Activated naive CD8-positive, alpha-beta T cell treated with anti-CD3 and anti-CD28 coated beads for 36 hours (primary cell): ENCODE data around the gene UBE2Z. TPM values are rescaled to one million over a fixed set of nuclear protein-coding genes. Genes with fewer than 3 reads are reported as not detected.
"Not testable (repeated sequence)": the region's sequence is repeated elsewhere in the genome, so short reads cannot be mapped to it uniquely, and the experiment has no call there.

Experiments used
- DNase-seq: peaks from one replicate; pipeline ENCODE4 v3.0.0; 2021
- H3K27ac Mint-ChIP-seq: one replicate; pipeline ENCODE4 v1.8.0; 2022; ENCODE audit warnings: mild to moderate bottlenecking, moderate library complexity, mixed read lengths
- H3K27me3 Mint-ChIP-seq: one replicate; pipeline ENCODE4 v1.8.0; 2022; ENCODE audit warnings: mild to moderate bottlenecking, mixed read lengths
- H3K36me3 Mint-ChIP-seq: one replicate; pipeline ENCODE4 v1.8.0; 2021; ENCODE audit warnings: mild to moderate bottlenecking, mixed read lengths
- H3K4me1 Mint-ChIP-seq: one replicate; pipeline ENCODE4 v1.8.0; 2021; ENCODE audit warnings: mixed read lengths
- H3K4me3 Mint-ChIP-seq: one replicate; pipeline ENCODE4 v1.8.0; 2022; ENCODE audit warnings: mild to moderate bottlenecking, moderate library complexity, mixed read lengths
- H3K9me3 Mint-ChIP-seq: one replicate; pipeline ENCODE4 v1.8.0; 2022; ENCODE audit warnings: mixed read lengths
- total RNA-seq, 2 experiments: library from RNA; stranded (reverse); gene quantifications; one replicate each; pipeline ENCODE4 v1.2.3, GENCODE V29; 2021

The UBE2Z gene
- total RNA-seq, 2 experiments from 2014 or later = 80.4 to 81.2 TPM

- H3K4me3 Mint-ChIP-seq = no peak overlapping the region
- peaks cover 19% of the 10 kb centered on the region for H3K36me3 Mint-ChIP-seq
- H3K9me3 Mint-ChIP-seq = no peaks in the 10 kb centered on the region
- H3K27me3 Mint-ChIP-seq = no peaks in the 10 kb centered on the region
- peak overlapping the region; percentile 49 for H3K27ac Mint-ChIP-seq
- no peaks in the 10 kb centered on the region for H3K4me1 Mint-ChIP-seq
- no peak for DNase-seq
Observed at GRCh38 chr17:48925991-48926342, 17.8 kb downstream of the UBE2Z start.

- H3K36me3 Mint-ChIP-seq = peaks cover 27% of the 10 kb centered on the region
- H3K4me1 Mint-ChIP-seq = peaks cover 2% of the 10 kb centered on the region
- no peaks in the 10 kb centered on the region for H3K27me3 Mint-ChIP-seq
- H3K27ac Mint-ChIP-seq = no peak overlapping the region
- DNase-seq = no peak
- H3K9me3 Mint-ChIP-seq = no peaks in the 10 kb centered on the region
- no peak overlapping the region for H3K4me3 Mint-ChIP-seq
Observed at GRCh38 chr17:48927978-48928745, 20.0 kb downstream of the UBE2Z start.

- Mint-ChIP-seq H3K4me1 (peaks cover 2% of the 10 kb centered on the region), H3K27me3 (no peaks in the 10 kb centered on the region), H3K27ac (peak overlapping the region; percentile 17), H3K9me3 (no peaks in the 10 kb centered on the region), H3K4me3 (no peak overlapping the region), H3K36me3 (peaks cover 33% of the 10 kb centered on the region)
- DNase-seq = no peak
Observed at GRCh38 chr17:48928876-48929811, 20.9 kb downstream of the UBE2Z start.

- H3K36me3 Mint-ChIP-seq = peaks cover 38% of the 10 kb centered on the region
- no peak for DNase-seq
- no peak overlapping the region for H3K4me3 Mint-ChIP-seq
- H3K27ac Mint-ChIP-seq = peak overlapping the region; percentile 39
- peaks cover 2% of the 10 kb centered on the region for H3K4me1 Mint-ChIP-seq
- no peaks in the 10 kb centered on the region for H3K27me3 Mint-ChIP-seq
- H3K9me3 Mint-ChIP-seq = no peaks in the 10 kb centered on the region
Observed at GRCh38 chr17:48929812-48930165, 21.6 kb downstream of the UBE2Z start.

GRCh38 chr17:48930435-48930873 lies 22.2 kb downstream of the UBE2Z start:
- H3K4me1 Mint-ChIP-seq = peaks cover 2% of the 10 kb centered on the region
- DNase-seq = no peak
- H3K9me3 Mint-ChIP-seq = no peaks in the 10 kb centered on the region
- peaks cover 39% of the 10 kb centered on the region for H3K36me3 Mint-ChIP-seq
- no peak overlapping the region for H3K4me3 Mint-ChIP-seq
- H3K27me3 Mint-ChIP-seq = no peaks in the 10 kb centered on the region
- H3K27ac Mint-ChIP-seq = peak overlapping the region; percentile 61

GRCh38 chr17:48933035-48933434 lies 24.8 kb downstream of the UBE2Z start:
- no peak for DNase-seq
- Mint-ChIP-seq H3K4me3 (no peak overlapping the region), H3K27me3 (no peaks in the 10 kb centered on the region), H3K4me1 (peaks cover 2% of the 10 kb centered on the region), H3K36me3 (peaks cover 38% of the 10 kb centered on the region), H3K9me3 (no peaks in the 10 kb centered on the region), H3K27ac (no peak overlapping the region)

- peak; percentile 95 for DNase-seq
- peaks cover 10% of the 10 kb centered on the region for H3K36me3 Mint-ChIP-seq
- H3K27ac Mint-ChIP-seq = peak within 1 kb of the TSS; percentile 97
Observed at GRCh38 chr17:48944515-48945260, 36.5 kb downstream of the UBE2Z start, which contains the start of gene SNF8. Gene SNF8, minus strand, starts transcription at chr17:48944842. Its CDS starts 108 bp downstream, at chr17:48944734.

GRCh38 chr17:48945261-48945651 lies 37.0 kb downstream of the UBE2Z start:
- peaks cover 10% of the 10 kb centered on the region for H3K36me3 Mint-ChIP-seq
- not testable (repeated sequence) for DNase-seq, H3K27me3 Mint-ChIP-seq, H3K9me3 Mint-ChIP-seq
- H3K4me1 Mint-ChIP-seq = peaks cover 12% of the 10 kb centered on the region
- H3K4me3 Mint-ChIP-seq = peak overlapping the region; percentile 100
- peak overlapping the region; percentile 97 for H3K27ac Mint-ChIP-seq

More at GRCh38 chr17:48944515-48945260, 36.5 kb downstream of the UBE2Z start, which contains the start of gene SNF8:
- H3K4me3 Mint-ChIP-seq = peak within 1 kb of the TSS; percentile 100
- peaks cover 2% of the 10 kb centered on the region for H3K9me3 Mint-ChIP-seq
- H3K4me1 Mint-ChIP-seq = peaks cover 12% of the 10 kb centered on the region
- peaks cover 3% of the 10 kb centered on the region for H3K27me3 Mint-ChIP-seq

GRCh38 chr17:48951572-48951971 lies 43.4 kb downstream of the UBE2Z start:
- Mint-ChIP-seq H3K4me3 (no peak overlapping the region), H3K4me1 (peaks cover 3% of the 10 kb centered on the region), H3K36me3 (peaks cover 1% of the 10 kb centered on the region), H3K27me3 (peaks cover 20% of the 10 kb centered on the region), H3K27ac (no peak overlapping the region), H3K9me3 (peaks cover 2% of the 10 kb centered on the region)
- DNase-seq = no peak

- H3K36me3 Mint-ChIP-seq = peaks cover under 1% of the 10 kb centered on the region
- peaks cover under 1% of the 10 kb centered on the region for H3K9me3 Mint-ChIP-seq
- H3K4me3 Mint-ChIP-seq = no peak overlapping the region
- peak; percentile 18 for DNase-seq
- peaks cover 22% of the 10 kb centered on the region for H3K27me3 Mint-ChIP-seq
- H3K4me1 Mint-ChIP-seq = peaks cover 3% of the 10 kb centered on the region
- no peak overlapping the region for H3K27ac Mint-ChIP-seq
Observed at GRCh38 chr17:48952904-48953303, 44.7 kb downstream of the UBE2Z start.

GRCh38 chr17:48954300-48954755 lies 46.1 kb downstream of the UBE2Z start:
- Mint-ChIP-seq H3K27me3 (peaks cover 28% of the 10 kb centered on the region), H3K4me1 (peaks cover 3% of the 10 kb centered on the region), H3K9me3 (no peaks in the 10 kb centered on the region), H3K27ac (no peak overlapping the region), H3K4me3 (no peak overlapping the region), H3K36me3 (no peaks in the 10 kb centered on the region)
- peak; percentile 20 for DNase-seq

GRCh38 chr17:48960834-48961515 lies 52.8 kb downstream of the UBE2Z start:
- H3K27me3 Mint-ChIP-seq = peaks cover 63% of the 10 kb centered on the region
- no peaks in the 10 kb centered on the region for H3K9me3 Mint-ChIP-seq
- no peak overlapping the region for H3K27ac Mint-ChIP-seq

GRCh38 chr17:48961516-48962233 lies 53.5 kb downstream of the UBE2Z start:
- no peak overlapping the region for H3K27ac Mint-ChIP-seq
- no peaks in the 10 kb centered on the region for H3K4me1 Mint-ChIP-seq
- no peak for DNase-seq
- no peaks in the 10 kb centered on the region for H3K36me3 Mint-ChIP-seq
- no peak overlapping the region for H3K4me3 Mint-ChIP-seq
- H3K27me3 Mint-ChIP-seq = peaks cover 62% of the 10 kb centered on the region
- H3K9me3 Mint-ChIP-seq = no peaks in the 10 kb centered on the region

More at GRCh38 chr17:48960834-48961515, 52.8 kb downstream of the UBE2Z start:
- DNase-seq = no peak
- Mint-ChIP-seq H3K4me1 (no peaks in the 10 kb centered on the region), H3K4me3 (no peak overlapping the region), H3K36me3 (no peaks in the 10 kb centered on the region)

GRCh38 chr17:48970224-48970623 lies 62.0 kb downstream of the UBE2Z start:
- Mint-ChIP-seq H3K27me3 (peaks cover 56% of the 10 kb centered on the region), H3K9me3 (no peaks in the 10 kb centered on the region), H3K36me3 (no peaks in the 10 kb centered on the region), H3K27ac (no peak overlapping the region), H3K4me1 (peaks cover 5% of the 10 kb centered on the region), H3K4me3 (no peak overlapping the region)
- DNase-seq = no peak
